PC-9 (cell line): Measurements from ENCODE around the gene IVL. TPM values are rescaled to one million over a fixed set of nuclear protein-coding genes. Genes with fewer than 3 reads are reported as not detected.

Experiments used
- BruUV-seq: library from RNA; stranded (reverse); fragments of 400-500 nt; replicated peaks from 2 replicates; lab custom pipeline; 2021; lab: Mats Ljungman, UMichigan
- CTCF ChIA-PET: fragments of 300-600 bp; sonication (Branson Sonifier 250); formaldehyde crosslinking; loops from one replicate; lab custom pipeline; 2022; ENCODE audit warnings: antibody characterized with exemption; lab: Charles Lee
- POLR2A ChIA-PET: fragments of 300-600 bp; sonication (Branson Sonifier 250); formaldehyde crosslinking; loops from one replicate; lab custom pipeline; 2022; ENCODE audit warnings: antibody characterized with exemption; ENCODE audit not compliant: unreplicated experiment; lab: Charles Lee
- DNase-seq, 2 experiments: peaks; one replicate each; pipeline versions ENCODE4 v3.0.0 to v3.0.0-alpha.2; 2015 to 2022; ENCODE audit warnings: mixed read lengths in 1 of 2
- H2AFZ ChIP-seq: fragments of 200-600 bp; sonication (generic); 2 replicates; pipeline ENCODE4 v1.8.1; 2017; ENCODE audit warnings: antibody characterized with exemption
- H3F3A ChIP-seq: fragments of 200-600 bp; sonication (generic); 2 replicates; pipeline ENCODE4 v1.8.1; 2017; ENCODE audit warnings: antibody characterized with exemption, mild to moderate bottlenecking, low read depth; ENCODE audit not compliant: insufficient read depth
- H3K27ac ChIP-seq: fragments of 200-600 bp; sonication (generic); 2 replicates; pipeline ENCODE4 v1.6.1; 2016; ENCODE audit warnings: mixed run types
- H3K27me3 ChIP-seq: fragments of 200-600 bp; sonication (generic); 2 replicates; pipeline ENCODE4 v1.6.1; 2016; ENCODE audit warnings: low read depth, mixed run types; ENCODE audit not compliant: insufficient read depth
- H3K36me3 ChIP-seq: fragments of 200-600 bp; sonication (generic); 2 replicates; pipeline ENCODE4 v1.6.1; 2016; ENCODE audit warnings: low read depth, mixed run types
- H3K4me1 ChIP-seq: fragments of 200-600 bp; sonication (generic); replicated peaks from 2 replicates; pipeline ENCODE4 v1.6.1; 2016; ENCODE audit warnings: mixed run types; ENCODE audit not compliant: insufficient read depth
- H3K4me2 ChIP-seq: fragments of 200-600 bp; sonication (generic); 2 replicates; pipeline ENCODE4 v1.6.1; 2017; ENCODE audit warnings: mixed run types
- H3K4me3 ChIP-seq: fragments of 200-600 bp; sonication (generic); 2 replicates; pipeline ENCODE4 v1.6.1; 2016; ENCODE audit warnings: mixed run types
- H3K79me2 ChIP-seq: fragments of 200-600 bp; sonication (generic); 2 replicates; pipeline ENCODE4 v1.6.1; 2017; ENCODE audit warnings: low read depth, mixed run types
- H3K9me2 ChIP-seq: fragments of 200-600 bp; sonication (generic); 2 replicates; pipeline ENCODE4 v1.8.1; 2017; ENCODE audit warnings: mild to moderate bottlenecking; ENCODE audit not compliant: insufficient read depth
- H3K9me3 ChIP-seq: fragments of 200-600 bp; sonication (generic); 2 replicates; pipeline ENCODE4 v1.8.1; 2016; ENCODE audit warnings: low read depth; ENCODE audit not compliant: insufficient read depth
- H4K20me1 ChIP-seq: fragments of 200-600 bp; sonication (generic); 2 replicates; pipeline ENCODE4 v1.8.1; 2017; ENCODE audit not compliant: insufficient read depth
- CTCF ChIP-seq: fragments of 200-600 bp; sonication (generic); conservative IDR thresholded peaks from 2 replicates; pipeline ENCODE4 v1.6.1; 2017; ENCODE audit warnings: mixed run types, antibody characterized with exemption, mild to moderate bottlenecking, moderate library complexity
- EZH2 ChIP-seq: fragments of 200-600 bp; sonication (generic); IDR thresholded peaks from 2 replicates; pipeline ENCODE4 v1.8.0; 2017; ENCODE audit warnings: antibody characterized with exemption, low read depth
- intact Hi-C: fragments of 100-400 bp; cut with micrococcal nuclease; formaldehyde crosslinking; loops from one replicate; pipeline ENCODE4 v1.10.0; 2022; ENCODE audit not compliant: unreplicated experiment
- total RNA-seq: library from RNA; stranded (reverse); gene quantifications from 2 replicates; pipeline ENCODE4 v1.2.3, GENCODE V29; 2021

Gene IVL
- total RNA-seq, 1 experiment from 2014 or later = not detected

DNA sequence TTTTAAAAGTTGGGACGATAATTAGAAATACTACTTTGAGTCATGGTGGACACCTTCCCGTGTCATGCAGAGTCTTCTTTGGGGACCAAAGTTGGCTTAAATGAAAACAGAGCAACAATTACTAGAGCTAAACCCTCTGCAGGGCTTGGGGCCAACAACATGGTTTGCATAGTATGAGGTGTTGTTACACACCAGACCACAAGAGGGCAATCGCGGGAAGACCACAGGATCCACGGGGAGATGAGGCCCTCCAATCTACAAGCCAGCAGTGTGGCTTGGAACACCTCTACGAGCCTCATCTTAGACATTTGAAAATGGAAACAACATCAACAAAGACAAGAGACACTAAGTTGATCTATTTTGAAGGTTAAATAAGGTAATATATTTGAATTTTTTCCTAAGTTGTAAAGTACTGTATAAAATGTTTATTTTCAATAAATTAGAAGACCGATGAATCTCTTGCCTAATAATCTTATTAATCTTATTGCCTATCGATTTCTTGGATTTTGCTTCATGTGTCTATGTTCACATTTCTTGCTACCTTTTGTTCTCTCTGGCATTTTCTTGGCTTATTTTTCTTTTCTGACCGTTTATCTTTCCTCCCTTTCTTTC lies 38.4 kb upstream of the IVL start:
- no peaks in the 10 kb centered on the region for H3K9me2 ChIP-seq
- no peaks in the 10 kb centered on the region for H3F3A ChIP-seq
- no peaks in the 10 kb centered on the region for H3K27me3 ChIP-seq
- H3K4me2 ChIP-seq = no peak overlapping the region
- no peaks in the 10 kb centered on the region for H3K9me3 ChIP-seq
- no peak overlapping the region for H2AFZ ChIP-seq
- no peaks in the 10 kb centered on the region for H4K20me1 ChIP-seq
- DNase-seq = peak in 1 of 2 experiments; percentile 14
- H3K27ac ChIP-seq = no peak overlapping the region
- H3K4me3 ChIP-seq = no peak overlapping the region
- intact Hi-C loops = loop anchor here (1.0 to 5.0 kb wide), 2 partner anchors 37 to 322 kb away; partner anchors contain the start of gene IVL
- no peak for TF ChIP-seq EZH2
- TF ChIP-seq CTCF = peak; percentile 65
- ChIA-PET POLR2A (interaction anchor here (1.0 kb wide), 1 partner anchor 56 kb away, joined by 10 read pairs; no protein-coding TSS in a partner anchor), CTCF (interaction anchor here (1.0 to 2.0 kb wide), 4 partner anchors 56 to 326 kb away, joined by 4 to 7 read pairs (median 4); no protein-coding TSS in a partner anchor)
- H3K79me2 ChIP-seq = no peaks in the 10 kb centered on the region
- peaks cover 9% of the 10 kb centered on the region; the same call in 1 of the 2 replicates for H3K4me1 ChIP-seq
- H3K36me3 ChIP-seq = no peaks in the 10 kb centered on the region
- no TSS peak for BruUV-seq

- H3K4me3 ChIP-seq = no peak overlapping the region
- POLR2A ChIA-PET = no interaction called here
Measured at GRCh38 chr1:152870831-152871730, 37.3 kb upstream of the IVL start.

More at GRCh38 chr1:152870831-152871730, 37.3 kb upstream of the IVL start:
- H3K4me2 ChIP-seq = no peak overlapping the region
- intact Hi-C loops = loop anchor here (1.0 to 5.0 kb wide), 4 partner anchors 36 to 352 kb away; partner anchors contain the start of gene IVL
- no peaks in the 10 kb centered on the region for H3K27me3 ChIP-seq
- no peaks in the 10 kb centered on the region for H4K20me1 ChIP-seq
- no peaks in the 10 kb centered on the region for H3K79me2 ChIP-seq
- no peaks in the 10 kb centered on the region for H3K9me3 ChIP-seq
- H3K27ac ChIP-seq = no peak overlapping the region
- no peaks in the 10 kb centered on the region for H3K9me2 ChIP-seq
- no peaks in the 10 kb centered on the region for H3F3A ChIP-seq
- TF ChIP-seq CTCF = peak; percentile 81
- no peak for TF ChIP-seq EZH2
- no peak overlapping the region for H2AFZ ChIP-seq
- DNase-seq = peak; percentile 42 to 48
- H3K4me1 ChIP-seq = peaks cover 9% of the 10 kb centered on the region; the same call in 1 of the 2 replicates
- CTCF ChIA-PET = interaction anchor here (0.6 to 2.0 kb wide), 4 partner anchors 55 to 322 kb away, joined by 3 to 7 read pairs (median 4); no protein-coding TSS in a partner anchor
- no peaks in the 10 kb centered on the region for H3K36me3 ChIP-seq
- BruUV-seq = no TSS peak
